ENCODE data around the gene CLRN2. TPM values are rescaled to one million over a fixed set of nuclear protein-coding genes. Genes with fewer than 3 reads are reported as not detected.

Gene CLRN2
- total RNA-seq, 1 experiment from 2014 or later: not detected

- Histone ChIP-seq H3K79me2 (ENCODE audit: insufficient read depth, low read length) (no peaks in the 10 kb centered on the region), H2BK20ac (ENCODE audit: low read depth, low read length, poor library complexity, severe bottlenecking) (no peak overlapping the region), H3T11ph (ENCODE audit: low read length) (no peak overlapping the region), H3K4me2 (ENCODE audit: insufficient read depth, insufficient read length, low read length) (no peak overlapping the region), H2BK5ac (ENCODE audit: insufficient read length, low read length) (no peak overlapping the region), H2BK15ac (ENCODE audit: low read depth, low read length) (no peak overlapping the region), H3K23ac (ENCODE audit: insufficient read length, low read depth, low read length) (no peak overlapping the region), H3K14ac (ENCODE audit: insufficient read depth, low read length) (no peak overlapping the region), H3K27me3 (ENCODE audit: insufficient read depth, low read length) (no peaks in the 10 kb centered on the region), H3K9ac (ENCODE audit: extremely low read depth, insufficient read length, low read length) (no peak overlapping the region), H4K91ac (ENCODE audit: insufficient read length, low read depth, low read length) (no peak overlapping the region), H3K56ac (ENCODE audit: insufficient read length, low read depth, low read length) (no peak overlapping the region), H2AFZ (ENCODE audit: low read length) (no peak overlapping the region), H2BK120ac (ENCODE audit: low read depth, low read length, poor library complexity, severe bottlenecking) (no peak overlapping the region), H3K79me1 (ENCODE audit: insufficient read depth, low read depth, low read length, poor library complexity, severe bottlenecking) (no peaks in the 10 kb centered on the region), H2BK12ac (ENCODE audit: insufficient read length, low read depth, low read length) (no peak overlapping the region), H3K27ac (ENCODE audit: insufficient read length, low read depth, low read length) (no peak overlapping the region), H4K8ac (replicated peaks; ENCODE audit: insufficient read length, low read depth, low read length) (no peak overlapping the region), H3K4ac (ENCODE audit: low read depth, low read length) (no peak overlapping the region), H2AK5ac (ENCODE audit: insufficient read length, low read length) (no peak overlapping the region), H4K5ac (ENCODE audit: insufficient read length, low read depth, low read length) (no peak overlapping the region), H3K18ac (ENCODE audit: insufficient read length, low read depth, low read length) (no peak overlapping the region), H4K20me1 (ENCODE audit: control insufficient read depth, insufficient read depth, insufficient read length) (no peaks in the 10 kb centered on the region), H3K23me2 (ENCODE audit: insufficient read length, low read depth, low read length, poor library complexity, severe bottlenecking) (peaks cover 12% of the 10 kb centered on the region), H3K9me3 (ENCODE audit: control insufficient read depth, low read depth, low read length) (no peaks in the 10 kb centered on the region), H3K4me1 (ENCODE audit: insufficient read depth, low read length) (peaks cover 5% of the 10 kb centered on the region; the same call in 1 of the 2 replicates)
- TF ChIP-seq CTCF (conservative IDR thresholded peaks at IDR 0.05): no peak
- Mint-ChIP-seq H3K27me3 (ENCODE audit: low read depth) (peaks cover 61% of the 10 kb centered on the region), H3K4me3 (no peak overlapping the region), H3K4me1 (peaks cover 55 to 56% of the 10 kb centered on the region in 2 experiments), H3K9me3 (no peaks in the 10 kb centered on the region; a peak in 1 of 5 replicates), H3K27ac (no peak overlapping the region), H3K36me3 (ENCODE audit: insufficient read depth in 1 of 3, low read depth in 3 of 3) (peaks cover 0 to under 1% (median 0%) of the 10 kb centered on the region in 3 experiments; a peak in 1 of 7 replicates)
- no CpG with 5 or more reads among the region's 14 CpGs for WGBS (ENCODE audit: extremely low coverage, insufficient read length, low lambda C conversion rate)
- no peak for DNase-seq
Observed at GRCh38 chr4:17515445-17516407, 761 bp downstream of the CLRN2 start.

Data from H9 (cell line).